IPS-18a (cell line): Measurements from ENCODE around the gene CTSL.
A peak's percentile ranks its signal among the peaks of the same experiment; 100 is the strongest.

Experiments used
- H3K27ac ChIP-seq: one replicate; pipeline ENCODE4 v1.5.1; 2013; ENCODE audit warnings: low read length
- H3K27me3 ChIP-seq: one replicate; pipeline ENCODE4 v1.6.1; 2013; ENCODE audit warnings: mild to moderate bottlenecking, low read length; ENCODE audit not compliant: control insufficient read depth, insufficient read depth
- H3K36me3 ChIP-seq: one replicate; pipeline ENCODE4 v1.6.1; 2013; ENCODE audit warnings: low read depth, low read length; ENCODE audit not compliant: control insufficient read depth
- H3K4me1 ChIP-seq: one replicate; pipeline ENCODE4 v1.6.1; 2013; ENCODE audit warnings: low read depth, low read length; ENCODE audit not compliant: control insufficient read depth
- H3K4me3 ChIP-seq: one replicate; pipeline ENCODE4 v1.5.1; 2013; ENCODE audit warnings: low read length
- H3K9ac ChIP-seq: one replicate; pipeline ENCODE4 v1.6.1; 2013; ENCODE audit warnings: mild to moderate bottlenecking, low read length, moderate library complexity
- H3K9me3 ChIP-seq: one replicate; pipeline ENCODE4 v1.6.1; 2013; ENCODE audit warnings: low read depth, low read length; ENCODE audit not compliant: control insufficient read depth

Gene CTSL

DNA sequence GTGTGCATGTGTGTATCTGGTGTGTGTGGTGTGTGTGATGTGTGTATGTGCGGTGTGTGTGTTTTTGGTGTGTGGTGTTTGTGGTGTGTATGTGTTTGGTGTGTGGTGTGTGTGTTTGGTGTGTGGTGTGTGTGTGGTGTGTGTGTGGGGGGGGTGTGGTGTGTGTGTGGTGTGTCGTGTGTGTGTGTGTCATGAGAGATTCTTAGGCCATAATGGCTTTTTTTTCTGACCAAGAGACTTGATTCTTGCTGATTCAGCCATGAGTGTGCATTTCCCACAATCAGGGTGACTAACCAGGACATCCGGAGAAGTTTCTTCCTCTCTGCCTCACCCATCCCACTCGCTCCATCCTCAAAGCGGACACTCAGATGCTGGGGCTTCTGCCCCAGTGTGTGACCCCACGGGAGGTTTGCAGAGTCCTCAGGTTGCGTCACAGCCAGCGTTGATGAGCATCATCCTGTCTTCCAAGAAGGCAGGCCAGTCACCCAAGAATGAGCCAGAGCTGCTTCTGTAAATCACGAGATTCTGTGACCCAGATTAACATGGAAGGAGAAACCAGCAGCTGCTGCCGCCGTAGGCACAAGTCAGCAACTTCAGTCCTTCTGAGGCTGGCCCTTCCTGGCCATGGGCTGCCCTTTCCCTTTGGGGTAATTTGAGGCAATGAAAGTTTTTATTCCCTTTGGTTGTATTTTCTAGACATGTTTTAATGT lies 12.5 kb upstream of the CTSL start:
- no peaks in the 10 kb centered on the region for H3K36me3 ChIP-seq
- H3K27ac ChIP-seq, result no peak overlapping the region
- no peaks in the 10 kb centered on the region for H3K4me1 ChIP-seq
- H3K4me3 ChIP-seq, result no peak overlapping the region
- no peaks in the 10 kb centered on the region for H3K9me3 ChIP-seq
- no peaks in the 10 kb centered on the region for H3K27me3 ChIP-seq
- no peak overlapping the region for H3K9ac ChIP-seq

DNA sequence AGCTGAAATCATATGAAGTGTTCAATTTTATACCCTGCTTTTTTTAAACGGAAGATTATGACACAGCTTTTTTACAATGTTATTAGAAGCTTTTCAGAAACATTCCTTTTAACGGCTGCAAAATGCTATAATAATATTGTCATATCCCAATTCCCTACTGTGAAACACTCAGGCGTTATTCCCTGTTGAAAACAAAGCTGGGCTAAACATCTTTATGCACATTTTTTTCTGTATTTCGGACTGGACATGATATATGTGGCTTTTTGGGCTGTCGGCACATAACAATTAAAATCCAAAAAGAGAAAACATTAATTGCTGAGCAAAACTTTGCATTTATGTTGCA lies 12.0 kb upstream of the CTSL start:
- no peak overlapping the region for H3K4me3 ChIP-seq
- no peaks in the 10 kb centered on the region for H3K9me3 ChIP-seq
- no peaks in the 10 kb centered on the region for H3K36me3 ChIP-seq
- H3K27me3 ChIP-seq, result no peaks in the 10 kb centered on the region
- H3K27ac ChIP-seq, result no peak overlapping the region
- H3K9ac ChIP-seq, result no peak overlapping the region
- no peaks in the 10 kb centered on the region for H3K4me1 ChIP-seq

- Histone ChIP-seq H3K4me1 (no peaks in the 10 kb centered on the region), H3K36me3 (no peaks in the 10 kb centered on the region), H3K4me3 (no peak overlapping the region), H3K9ac (no peak overlapping the region), H3K27me3 (no peaks in the 10 kb centered on the region), H3K27ac (no peak overlapping the region), H3K9me3 (no peaks in the 10 kb centered on the region)
Observed at GRCh38 chr9:87714819-87715218, 11.1 kb upstream of the CTSL start.

DNA sequence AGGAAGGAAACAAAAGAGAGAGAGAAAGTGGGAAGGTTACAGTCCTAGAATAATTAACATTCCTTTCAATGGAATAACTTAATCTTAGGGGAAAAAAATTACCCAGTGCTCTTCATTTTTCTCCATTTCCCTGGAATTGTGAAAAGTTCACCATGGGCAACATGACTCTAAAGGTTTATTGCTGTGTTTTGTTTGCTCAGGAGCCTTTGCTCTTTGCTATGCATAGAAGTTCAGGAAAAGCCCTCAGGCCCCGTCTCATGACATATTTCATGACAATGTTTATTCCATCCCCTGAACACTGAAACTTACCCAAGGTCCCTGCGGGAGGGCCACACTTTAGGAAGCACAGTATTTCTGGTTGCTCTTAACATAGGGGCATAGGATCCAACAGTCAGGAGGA lies 9.8 kb upstream of the CTSL start:
- Histone ChIP-seq H3K9me3 (no peaks in the 10 kb centered on the region), H3K9ac (no peak overlapping the region), H3K27me3 (no peaks in the 10 kb centered on the region), H3K4me3 (no peak overlapping the region), H3K4me1 (no peaks in the 10 kb centered on the region), H3K36me3 (no peaks in the 10 kb centered on the region), H3K27ac (no peak overlapping the region)

DNA sequence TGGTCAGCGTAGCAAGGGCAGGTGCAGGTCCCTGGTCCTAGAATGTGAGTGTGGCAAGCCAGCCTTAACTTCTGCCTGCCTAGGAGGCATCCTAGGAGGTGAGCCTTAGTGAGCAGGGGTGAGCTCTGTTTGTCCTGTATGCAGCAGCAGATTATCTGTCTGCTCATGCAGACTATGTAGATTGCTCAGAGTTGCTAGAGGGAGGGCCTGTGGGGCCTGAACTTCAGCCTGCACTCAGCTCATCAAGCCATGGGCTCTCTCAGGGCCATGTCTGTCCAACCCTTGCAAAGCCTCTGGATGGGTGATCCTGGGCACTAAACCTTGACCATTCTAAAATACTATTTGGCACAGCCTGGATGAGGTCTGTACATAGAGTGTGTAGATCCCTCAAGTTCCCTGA lies 8.5 kb upstream of the CTSL start:
- Histone ChIP-seq H3K4me3 (no peak overlapping the region), H3K9me3 (no peaks in the 10 kb centered on the region), H3K27ac (no peak overlapping the region), H3K36me3 (no peaks in the 10 kb centered on the region), H3K9ac (no peak overlapping the region), H3K27me3 (no peaks in the 10 kb centered on the region), H3K4me1 (no peaks in the 10 kb centered on the region)

- Histone ChIP-seq H3K4me1 (no peaks in the 10 kb centered on the region), H3K27ac (no peak overlapping the region), H3K27me3 (no peaks in the 10 kb centered on the region), H3K36me3 (no peaks in the 10 kb centered on the region), H3K9ac (no peak overlapping the region), H3K9me3 (no peaks in the 10 kb centered on the region), H3K4me3 (no peak overlapping the region)
Observed at GRCh38 chr9:87718231-87718630, 7.7 kb upstream of the CTSL start.

- Histone ChIP-seq H3K9me3 (no peaks in the 10 kb centered on the region), H3K9ac (no peak overlapping the region), H3K4me1 (no peaks in the 10 kb centered on the region), H3K36me3 (no peaks in the 10 kb centered on the region), H3K27me3 (no peaks in the 10 kb centered on the region), H3K27ac (no peak overlapping the region), H3K4me3 (no peak overlapping the region)
Observed at GRCh38 chr9:87718852-87719612, 6.9 kb upstream of the CTSL start.

- H3K27ac ChIP-seq, result no peak overlapping the region
- no peaks in the 10 kb centered on the region for H3K9me3 ChIP-seq
- H3K27me3 ChIP-seq, result peaks cover 8% of the 10 kb centered on the region
- H3K36me3 ChIP-seq, result no peaks in the 10 kb centered on the region
- H3K4me3 ChIP-seq, result no peak overlapping the region
- H3K4me1 ChIP-seq, result no peaks in the 10 kb centered on the region
- no peak overlapping the region for H3K9ac ChIP-seq
Observed at GRCh38 chr9:87720173-87720572, 5.7 kb upstream of the CTSL start.

GRCh38 chr9:87722393-87723088 lies 3.4 kb upstream of the CTSL start:
- no peak overlapping the region for H3K9ac ChIP-seq
- H3K9me3 ChIP-seq, result no peaks in the 10 kb centered on the region
- no peak overlapping the region for H3K27ac ChIP-seq
- H3K36me3 ChIP-seq, result peaks cover under 1% of the 10 kb centered on the region
- no peaks in the 10 kb centered on the region for H3K4me1 ChIP-seq
- H3K4me3 ChIP-seq, result no peak overlapping the region
- peaks cover 12% of the 10 kb centered on the region for H3K27me3 ChIP-seq

DNA sequence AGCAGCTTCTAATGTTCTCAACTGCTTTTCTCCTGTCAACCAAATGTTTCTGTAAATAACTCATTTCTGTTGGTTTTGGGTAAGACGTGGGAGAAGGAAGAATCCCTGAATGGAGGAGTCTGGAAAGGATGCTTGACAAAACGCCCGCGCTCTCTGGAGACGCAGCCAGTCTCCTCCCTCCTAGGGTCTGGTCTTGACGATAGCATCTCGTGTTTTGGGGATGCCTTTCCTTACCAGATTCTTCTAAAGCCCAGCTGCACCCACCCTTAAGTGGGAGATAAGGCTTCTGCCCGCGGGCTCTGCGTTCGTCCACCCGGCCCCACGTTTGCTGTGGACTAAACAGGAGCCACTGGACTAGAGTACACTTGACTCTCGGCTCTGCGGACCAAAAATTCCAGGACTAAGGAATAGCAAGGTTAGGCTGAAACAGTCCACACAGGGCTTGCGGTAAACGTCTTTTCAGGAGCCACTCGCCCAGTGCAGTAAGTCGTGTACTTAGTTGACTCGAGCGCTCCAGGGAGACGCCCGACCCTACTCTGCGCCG lies 491 bp upstream of the CTSL start:
- Histone ChIP-seq H3K9ac (peak overlapping the region; percentile 41), H3K9me3 (no peaks in the 10 kb centered on the region), H3K4me1 (no peaks in the 10 kb centered on the region), H3K36me3 (peaks cover 11% of the 10 kb centered on the region), H3K27me3 (peaks cover 12% of the 10 kb centered on the region), H3K4me3 (peak overlapping the region; percentile 64), H3K27ac (no peak overlapping the region)

DNA sequence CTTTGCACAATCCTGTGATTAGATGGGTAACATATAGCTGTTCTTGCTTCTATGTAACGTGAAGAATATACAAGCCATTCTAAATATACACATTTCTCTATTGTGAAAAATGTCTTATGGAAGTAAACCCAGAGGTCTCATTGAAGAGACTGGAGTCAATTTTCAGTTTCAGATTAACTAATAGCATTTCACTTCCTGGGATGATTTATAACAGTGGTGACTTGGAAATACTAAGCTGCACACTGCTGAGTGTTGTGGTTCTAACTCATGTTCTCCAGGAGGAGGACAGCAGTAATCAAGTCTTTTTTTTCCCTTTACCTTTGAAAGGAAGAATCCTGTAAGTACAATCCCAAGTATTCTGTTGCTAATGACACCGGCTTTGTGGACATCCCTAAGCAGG lies 3.3 kb downstream of the CTSL start:
- H3K9me3 ChIP-seq, result no peaks in the 10 kb centered on the region
- H3K9ac ChIP-seq, result no peak overlapping the region
- H3K27me3 ChIP-seq, result peaks cover 12% of the 10 kb centered on the region
- H3K4me3 ChIP-seq, result no peak overlapping the region
- no peak overlapping the region for H3K27ac ChIP-seq
- H3K36me3 ChIP-seq, result peaks cover 11% of the 10 kb centered on the region
- H3K4me1 ChIP-seq, result no peaks in the 10 kb centered on the region
